Transverse colon (tissue), 4 donors: Measurements from ENCODE around the gene PREX1. TPM values are rescaled to one million over a fixed set of nuclear protein-coding genes. Genes with fewer than 3 reads are reported as not detected.
"Not testable (repeated sequence)": the region's sequence is repeated elsewhere in the genome, so short reads cannot be mapped to it uniquely, and the experiment has no call there.

ENCODE experiments used
- DNase-seq: peaks from one replicate; pipeline ENCODE4 v3.0.0-alpha.2; 2019
- H3K27ac ChIP-seq, 4 donors: fragments of 200-600 bp; sonication (generic); 2 replicates each; pipeline ENCODE4 v1.5.1; 2016 to 2018; ENCODE audit warnings: inconsistent platforms in 4 of 4
- H3K27me3 ChIP-seq: fragments of 200-600 bp; sonication (generic); 2 replicates; pipeline ENCODE4 v1.5.1; 2017; ENCODE audit warnings: inconsistent platforms
- H3K36me3 ChIP-seq, 4 donors: fragments of 200-600 bp; sonication (generic); 2 replicates each; pipeline ENCODE4 v1.5.1; 2017 to 2019; ENCODE audit warnings: inconsistent platforms in 4 of 4
- H3K4me1 ChIP-seq, 4 donors: fragments of 200-600 bp; sonication (generic); 2 replicates each; pipeline ENCODE4 v1.5.1; 2017 to 2020; ENCODE audit warnings: inconsistent platforms in 4 of 4
- H3K4me3 ChIP-seq, 4 donors: fragments of 200-600 bp; sonication (generic); 1 replicate in 1 of 4; 2 replicates in 3 of 4; pipeline versions ENCODE4 v1.5.1 to v1.6.1; 2017 to 2019; ENCODE audit warnings: inconsistent platforms in 4 of 4
- H3K9me3 ChIP-seq, 2 donors: fragments of 200-600 bp; sonication (generic); 2 replicates each; pipeline ENCODE4 v1.5.1; 2017 to 2019; ENCODE audit warnings: inconsistent platforms in 2 of 2
- CTCF ChIP-seq, 5 experiments: fragments of 200-600 bp in 3 of 5; fragments of 450-650 bp in 2 of 5; sonication (generic) in 3 of 5; IDR thresholded peaks; 1 replicate in 2 of 5; 2 replicates in 3 of 5; pipeline ENCODE4 v1.5.1; 2016 to 2017; ENCODE audit warnings: antibody characterized with exemption in 5 of 5, inconsistent platforms in 3 of 5, mild to moderate bottlenecking in 2 of 5, moderate library complexity in 1 of 5
- EP300 ChIP-seq: sonication (generic); formaldehyde crosslinking; IDR thresholded peaks from one replicate; pipeline ENCODE4 v1.6.1; 2017; ENCODE audit warnings: antibody characterized with exemption, low read depth
- POLR2A ChIP-seq: fragments of 450-650 bp; IDR thresholded peaks from one replicate; pipeline ENCODE4 v1.6.1; 2016; ENCODE audit warnings: antibody characterized with exemption, mild to moderate bottlenecking, moderate library complexity
- POLR2AphosphoS5 ChIP-seq, 3 donors: sonication (generic); formaldehyde crosslinking; IDR thresholded peaks; one replicate each; pipeline ENCODE4 v1.6.1; 2016; ENCODE audit warnings: antibody characterized with exemption in 3 of 3
- WGBS, 2 donors: methylation state at CpG; one replicate each; pipeline ENCODE4 v1.1.5; 2018; ENCODE audit warnings: low coverage in 1 of 2; 5-methylcytosine and 5-hydroxymethylcytosine counted together
- in situ Hi-C, 4 donors: fragments of 200-750 bp; cut with MboI; loops; one replicate each; pipeline versions ENCODE4 v1.15.0 to v1.15.1; 2017; ENCODE audit warnings: low sequenced_read_pairs in 3 of 4, low pct_ligation_motif_present in 1 of 4, low pct_unique_long_range_greater_than_20kb in 1 of 4
- intact Hi-C: fragments of 100-400 bp; cut with DNase I; formaldehyde crosslinking; loops from one replicate; pipeline ENCODE4 v1.15.1; 2023; ENCODE audit warnings: low total_unique reads
- total RNA-seq, 4 donors: library from RNA; depleted of rRNA; stranded (reverse); fragments of >200 nt; gene quantifications; one replicate each; pipeline ENCODE4 v1.1.0, GENCODE V29; 2016

PREX1 gene
- total RNA-seq, 4 donors from 2014 or later = 10.9 to 29.9 (median 16.6) TPM

DNA sequence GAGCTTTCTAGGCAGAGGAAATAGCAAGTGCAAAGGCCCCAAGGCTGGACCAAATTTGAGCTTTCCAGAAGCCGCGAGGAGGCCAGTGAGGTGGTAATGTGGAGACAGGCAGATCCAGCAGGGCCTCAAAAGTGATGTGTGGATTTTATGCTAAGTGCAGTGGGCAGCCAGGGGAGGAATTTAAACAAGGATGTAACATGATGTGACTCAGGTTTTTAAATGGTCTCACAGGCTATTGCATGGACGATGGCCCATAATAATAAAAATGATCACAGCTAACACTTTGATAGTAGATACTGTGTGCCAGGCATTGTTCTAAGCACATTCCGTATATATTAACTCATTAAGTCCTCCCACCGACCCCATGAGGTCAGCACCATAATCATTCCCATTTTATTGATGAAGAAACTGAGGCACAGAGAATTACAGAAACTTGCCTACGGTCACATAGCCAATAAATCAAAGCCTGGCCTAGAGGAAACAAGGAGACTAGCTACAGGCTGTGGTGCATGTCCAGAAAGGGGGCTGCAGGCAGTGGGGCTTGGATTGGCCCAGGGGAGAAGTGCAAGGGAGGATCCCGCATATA is 18.0 kb upstream of the PREX1 start:
- H3K9me3 ChIP-seq = no peaks in the 10 kb centered on the region
- DNase-seq = no peak
- in situ Hi-C loops (no loop called here), intact Hi-C loops (no loop called here)
- H3K27ac ChIP-seq = no peak overlapping the region
- no peaks in the 10 kb centered on the region for H3K27me3 ChIP-seq
- 83 to 91% methylated on average over 5 to 7 of the region's 7 CpGs for WGBS, 2 donors
- no peaks in the 10 kb centered on the region for H3K36me3 ChIP-seq
- no peaks in the 10 kb centered on the region for H3K4me1 ChIP-seq
- TF ChIP-seq EP300 (no peak), POLR2A (no peak), POLR2AphosphoS5 (IDR thresholded peaks at IDR 0.05) (no peak), CTCF (IDR thresholded peaks at IDR 0.05) (no peak)
- H3K4me3 ChIP-seq = no peak overlapping the region

GRCh38 chr20:48844996-48845395 is 17.2 kb upstream of the PREX1 start:
- Histone ChIP-seq H3K9me3 (no peaks in the 10 kb centered on the region), H3K27ac (no peak overlapping the region), H3K27me3 (no peaks in the 10 kb centered on the region), H3K4me3 (no peak overlapping the region), H3K4me1 (no peaks in the 10 kb centered on the region), H3K36me3 (no peaks in the 10 kb centered on the region)
- WGBS, 2 donors = 43 to 46% methylated on average over 3 to 4 of the region's 4 CpGs
- TF ChIP-seq POLR2A (no peak), EP300 (no peak), CTCF (IDR thresholded peaks at IDR 0.05) (no peak), POLR2AphosphoS5 (IDR thresholded peaks at IDR 0.05) (no peak)
- DNase-seq = no peak
- intact Hi-C loops = no loop called here
- in situ Hi-C loops = no loop called here

DNA sequence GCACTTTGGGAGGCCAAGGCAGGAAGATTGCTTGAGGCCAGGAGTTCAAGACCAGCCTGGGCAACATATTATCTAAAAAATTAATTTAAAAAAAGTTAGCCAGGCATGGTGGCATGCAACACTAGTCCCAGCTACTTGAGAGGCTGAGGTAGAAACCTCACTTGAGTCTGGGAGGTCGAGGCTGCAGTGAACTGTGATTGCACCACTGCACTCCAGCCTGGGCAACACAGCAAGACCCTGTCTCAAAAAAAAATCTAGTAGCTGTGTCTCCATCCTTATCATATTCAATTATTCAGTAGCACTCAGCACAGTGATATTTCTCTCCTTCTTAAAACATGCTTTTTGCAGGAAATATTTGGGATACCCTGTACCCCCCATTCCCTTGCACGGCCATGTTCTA is 16.1 kb upstream of the PREX1 start:
- H3K36me3 ChIP-seq, intact Hi-C loops, H3K4me1 ChIP-seq, H3K9me3 ChIP-seq, H3K27ac ChIP-seq, in situ Hi-C loops, DNase-seq, H3K27me3 ChIP-seq, H3K4me3 ChIP-seq: not testable (repeated sequence)
- 22 to 71% methylated on average over 2 of the region's 2 CpGs for WGBS, 2 donors

DNA sequence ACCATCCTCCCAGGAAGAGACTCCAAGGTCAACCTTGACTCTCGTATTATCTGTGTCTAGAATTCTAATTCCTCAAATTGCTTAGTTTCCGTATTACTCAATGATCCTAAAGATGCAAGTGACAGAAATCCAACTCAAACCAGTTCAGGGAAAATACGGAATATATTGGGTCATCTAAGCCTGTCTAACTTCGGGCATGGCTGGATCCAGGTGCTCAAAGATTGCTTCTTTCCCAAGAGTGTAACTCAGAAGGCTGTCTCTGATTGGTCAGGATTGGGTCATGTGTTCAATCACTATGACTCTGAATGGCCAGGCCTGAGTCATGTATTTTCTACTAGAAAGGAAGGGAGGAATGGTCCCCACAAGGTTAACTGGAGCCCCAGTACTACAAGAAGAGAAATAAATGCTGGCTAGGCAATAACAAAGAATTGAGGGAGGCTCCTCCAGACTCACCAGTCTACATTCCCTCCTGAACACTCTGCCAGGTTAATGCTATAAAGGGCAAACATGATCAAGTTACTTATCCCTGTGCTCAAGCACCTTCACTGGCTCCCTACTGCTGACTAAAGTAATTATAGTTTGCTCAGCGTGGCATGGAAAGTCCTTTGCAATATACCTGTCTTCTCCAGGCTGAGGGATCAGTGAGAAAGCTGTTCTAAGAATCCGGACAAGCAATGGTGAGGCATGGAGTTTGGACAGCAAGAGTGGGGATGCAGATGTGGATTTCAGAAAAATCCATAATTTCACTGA is 15.4 kb upstream of the PREX1 start:
- intact Hi-C loops = no loop called here
- Histone ChIP-seq H3K27me3 (no peaks in the 10 kb centered on the region), H3K9me3 (no peaks in the 10 kb centered on the region), H3K27ac (no peak overlapping the region), H3K36me3 (no peaks in the 10 kb centered on the region), H3K4me3 (no peak overlapping the region), H3K4me1 (no peaks in the 10 kb centered on the region)
- 77 to 87% methylated on average over 6 of the region's 6 CpGs for WGBS, 2 donors
- no peak for DNase-seq
- no peak for TF ChIP-seq CTCF (IDR thresholded peaks at IDR 0.05)
- no peak for TF ChIP-seq POLR2AphosphoS5 (IDR thresholded peaks at IDR 0.05)
- no peak for TF ChIP-seq POLR2A
- TF ChIP-seq EP300 = no peak
- in situ Hi-C loops = no loop called here
